Measurements from ENCODE around the gene TCN1.
"Not testable (repeated sequence)": the region's sequence is repeated elsewhere in the genome, so short reads cannot be mapped to it uniquely, and the experiment has no call there.

TCN1 gene, protein sequence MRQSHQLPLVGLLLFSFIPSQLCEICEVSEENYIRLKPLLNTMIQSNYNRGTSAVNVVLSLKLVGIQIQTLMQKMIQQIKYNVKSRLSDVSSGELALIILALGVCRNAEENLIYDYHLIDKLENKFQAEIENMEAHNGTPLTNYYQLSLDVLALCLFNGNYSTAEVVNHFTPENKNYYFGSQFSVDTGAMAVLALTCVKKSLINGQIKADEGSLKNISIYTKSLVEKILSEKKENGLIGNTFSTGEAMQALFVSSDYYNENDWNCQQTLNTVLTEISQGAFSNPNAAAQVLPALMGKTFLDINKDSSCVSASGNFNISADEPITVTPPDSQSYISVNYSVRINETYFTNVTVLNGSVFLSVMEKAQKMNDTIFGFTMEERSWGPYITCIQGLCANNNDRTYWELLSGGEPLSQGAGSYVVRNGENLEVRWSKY

DNA sequence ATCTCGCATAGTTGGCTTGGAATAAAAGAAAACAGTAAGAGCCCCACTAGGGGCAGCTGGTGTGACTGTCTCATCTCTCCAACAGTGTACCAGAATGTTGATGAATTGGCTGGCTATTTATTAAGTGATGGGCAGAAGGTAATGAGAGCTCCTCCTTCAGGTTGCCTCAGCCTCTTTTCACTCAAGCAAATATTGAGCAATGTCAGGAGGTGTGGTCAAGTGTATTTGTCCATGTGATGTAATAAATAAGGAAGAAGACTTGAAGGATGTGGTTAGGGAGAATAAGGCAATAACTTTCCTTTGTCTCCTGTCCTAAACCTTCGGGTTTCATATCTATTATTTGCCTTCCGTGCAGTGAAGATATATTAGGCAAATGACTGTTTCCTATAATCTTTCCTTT, at the start of gene TCN1:
TCN1 (minus strand) TSS at position 91 of the 400 bp plus-strand sequence; CDS start at position 74, 17 bp downstream.
- DNase-seq (ENCODE audit: low read depth, low spot score): no peak

DNA sequence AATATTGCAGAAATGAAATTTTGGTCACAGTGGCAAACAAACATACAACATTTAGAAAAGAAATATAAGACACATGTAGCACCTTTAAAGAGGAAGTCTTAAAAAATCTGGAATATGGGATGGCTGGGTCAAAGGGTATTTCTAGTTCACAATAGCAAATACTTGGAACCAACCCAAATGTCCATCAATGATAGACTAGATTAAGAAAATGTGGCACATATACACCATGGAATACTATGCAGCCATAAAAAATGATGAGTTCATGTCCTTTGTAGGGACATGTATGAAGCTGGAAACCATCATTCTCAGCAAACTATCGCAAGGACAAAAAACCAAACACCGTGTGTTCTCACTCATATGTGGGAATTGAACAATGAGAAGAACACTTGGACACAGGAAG, 37.3 kb upstream of the TCN1 start:
- not testable (repeated sequence) for DNase-seq (ENCODE audit: low read depth, low spot score)

DNA sequence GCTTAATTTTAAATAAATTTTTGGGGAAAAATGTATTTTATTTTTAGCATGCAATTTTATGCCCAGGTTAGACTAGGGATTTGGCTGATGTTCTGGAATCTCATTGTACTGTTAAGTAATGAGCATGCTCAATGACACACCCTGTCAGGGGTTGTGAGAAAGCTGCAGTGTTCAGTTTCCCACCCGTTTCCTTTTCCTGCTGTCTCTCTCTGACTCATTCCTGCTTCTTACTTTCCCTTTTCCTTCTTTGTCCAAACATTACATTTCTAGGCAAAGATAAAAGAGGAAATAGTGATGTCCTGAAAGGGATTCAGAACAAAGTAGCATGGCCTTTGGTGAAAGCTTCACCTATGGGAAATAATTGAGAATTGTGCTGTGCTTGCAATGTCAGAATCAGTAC, 35.0 kb upstream of the TCN1 start:
- DNase-seq (ENCODE audit: low read depth, low spot score): no peak

DNA sequence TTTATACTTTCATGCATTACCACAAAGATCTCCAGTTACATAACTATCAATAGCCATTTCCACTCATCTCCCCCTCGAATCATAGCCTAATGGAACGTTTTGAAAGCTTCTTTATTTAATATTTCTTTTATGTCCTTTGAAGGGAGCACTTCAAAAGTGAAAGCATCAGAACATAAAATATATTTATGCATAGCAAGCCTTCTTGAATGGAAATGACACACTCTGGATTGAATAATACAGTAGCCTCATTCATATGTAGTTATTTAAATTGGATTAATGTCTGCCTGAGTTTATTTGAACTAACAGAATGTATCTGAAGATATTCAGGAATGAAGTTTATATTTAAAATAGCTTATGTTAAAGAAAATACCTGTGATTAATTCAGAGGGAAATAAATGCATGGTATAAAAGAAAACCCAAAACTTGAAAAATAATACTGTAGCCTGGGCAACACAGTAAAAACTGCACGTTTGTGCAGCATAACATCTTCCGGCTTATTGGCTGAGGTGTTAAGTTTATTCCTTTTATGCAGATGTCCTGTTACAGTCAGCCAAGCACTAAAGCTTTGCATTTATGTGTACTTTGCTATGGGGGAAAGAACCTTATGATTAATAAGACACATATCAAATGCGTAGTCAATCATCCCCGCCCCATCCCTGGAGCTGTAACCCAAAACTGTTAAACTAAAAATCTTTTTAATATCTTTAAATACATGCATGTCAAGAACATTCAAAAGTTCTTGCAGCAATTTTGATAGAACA, 34.3 kb upstream of the TCN1 start:
- no peak for DNase-seq (ENCODE audit: low read depth, low spot score)

DNA sequence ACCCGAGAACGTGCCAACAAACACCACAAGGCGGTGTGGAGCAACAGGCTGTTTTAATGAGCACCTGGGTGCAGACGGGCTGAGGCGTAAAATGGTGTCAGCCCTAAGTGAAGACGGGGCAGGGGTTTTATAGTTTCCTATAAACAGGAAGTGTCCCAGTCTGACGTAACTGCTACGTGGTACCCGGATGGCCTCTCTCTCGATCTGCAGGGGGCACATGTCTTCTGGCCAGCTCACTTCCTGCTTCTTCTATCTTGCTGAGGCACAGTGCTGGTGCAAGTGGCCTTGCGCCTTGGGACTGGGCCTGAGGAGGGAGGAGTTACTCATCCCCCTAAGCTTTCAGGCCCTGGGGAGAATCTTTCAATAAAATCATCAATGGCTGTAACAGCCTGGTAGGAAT, 33.2 kb upstream of the TCN1 start:
- no peak for DNase-seq (ENCODE audit: low read depth, low spot score)

DNA sequence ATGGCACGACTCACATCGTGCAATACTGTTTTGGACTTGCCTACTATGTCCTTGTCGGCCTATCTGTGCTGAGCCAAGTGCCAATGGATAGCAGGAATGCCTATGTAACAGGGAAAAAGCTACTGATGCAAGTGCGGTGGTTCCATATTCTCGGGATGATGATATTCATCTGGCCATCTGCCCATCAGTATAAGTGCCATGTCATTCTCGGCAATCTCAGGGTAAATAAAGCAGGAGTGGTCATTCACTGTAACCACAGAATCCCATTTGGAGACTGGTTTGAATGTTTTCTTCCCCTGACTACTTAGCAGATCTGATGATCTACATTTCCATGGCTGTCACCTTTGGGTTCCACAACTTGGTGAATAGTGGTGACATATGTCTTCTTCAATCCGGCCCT, 32.4 kb upstream of the TCN1 start:
- no peak for DNase-seq (ENCODE audit: low read depth, low spot score)

DNA sequence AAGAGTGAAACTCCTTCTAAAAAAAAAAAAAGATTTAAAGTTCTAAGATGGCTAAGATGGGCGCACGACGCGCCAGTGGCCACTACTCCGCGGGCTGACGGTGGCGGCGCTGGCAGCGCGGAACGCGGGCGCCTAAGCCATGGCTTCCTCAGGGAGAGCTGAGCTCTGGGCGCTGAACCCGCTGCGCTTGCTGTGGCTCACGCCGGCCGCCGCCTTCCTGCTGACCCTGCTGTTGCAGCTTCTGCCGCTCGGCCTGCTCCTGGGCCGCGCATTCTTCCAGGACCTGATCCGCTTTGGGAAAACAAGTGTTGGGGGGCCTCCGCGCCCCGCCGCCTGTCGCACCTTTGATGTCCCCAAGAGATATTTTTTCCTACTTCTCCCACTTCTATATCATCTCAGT, 31.8 kb upstream of the TCN1 start:
- no peak for DNase-seq (ENCODE audit: low read depth, low spot score)

DNA sequence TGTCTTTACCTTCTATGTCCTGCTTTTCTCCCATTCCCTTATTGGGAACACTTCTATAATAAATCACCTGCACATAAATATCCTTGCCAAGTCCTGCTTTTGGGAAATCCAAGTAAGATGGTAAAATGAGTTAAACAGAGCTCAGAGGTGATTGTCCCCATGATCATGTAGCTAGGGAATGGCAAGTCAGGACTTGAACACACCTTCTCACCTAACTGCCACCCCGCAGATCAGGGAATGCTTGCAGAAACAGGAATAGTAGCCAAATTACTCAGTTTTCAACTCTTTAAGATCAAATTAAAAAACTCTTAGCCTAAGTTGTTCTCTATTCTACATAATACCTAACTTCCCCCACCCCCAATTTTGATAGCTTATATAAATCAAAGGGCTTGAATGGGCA, 28.3 kb upstream of the TCN1 start:
- no peak for DNase-seq (ENCODE audit: low read depth, low spot score)

DNA sequence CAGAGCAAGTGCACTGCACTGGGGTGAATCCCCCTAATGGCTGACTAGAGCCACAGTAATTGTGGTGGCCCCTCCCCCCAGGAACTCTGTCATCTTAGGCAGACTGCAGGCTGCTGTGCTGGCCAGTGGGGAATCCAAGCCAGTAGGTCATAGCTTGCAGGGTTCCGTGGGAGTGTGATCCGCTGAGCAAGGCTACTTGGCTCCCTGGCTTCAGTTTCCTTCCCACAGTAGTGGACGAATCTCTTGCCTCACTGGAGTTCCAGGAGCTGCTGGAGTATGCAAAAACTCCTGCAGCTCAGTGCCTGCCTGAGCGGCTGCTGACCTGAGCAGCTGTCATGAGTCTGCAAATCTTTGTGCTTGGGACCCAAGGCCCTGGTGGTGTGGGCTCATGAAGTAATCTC, 25.5 kb upstream of the TCN1 start:
- DNase-seq (ENCODE audit: low read depth, low spot score): no peak

DNA sequence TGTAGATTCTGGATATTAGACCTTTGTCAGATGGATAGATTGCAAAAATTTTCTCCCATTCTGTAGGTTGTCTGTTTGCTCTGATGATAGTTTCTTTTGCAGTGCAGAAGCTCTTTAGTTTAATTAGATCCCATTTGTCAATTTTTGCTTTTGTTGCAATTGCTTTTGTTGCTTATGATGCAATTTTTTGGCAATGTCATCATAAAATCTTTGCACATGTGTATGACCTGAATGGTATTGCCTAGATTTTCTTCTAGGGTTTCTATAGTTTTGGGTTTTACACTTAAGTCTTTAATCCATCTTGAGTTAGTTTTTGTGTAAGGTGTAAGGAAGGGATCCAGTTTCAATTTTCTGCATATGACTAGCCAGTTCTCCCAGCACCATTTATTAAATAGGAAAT, 20.9 kb upstream of the TCN1 start:
- DNase-seq (ENCODE audit: low read depth, low spot score): not testable (repeated sequence)

DNA sequence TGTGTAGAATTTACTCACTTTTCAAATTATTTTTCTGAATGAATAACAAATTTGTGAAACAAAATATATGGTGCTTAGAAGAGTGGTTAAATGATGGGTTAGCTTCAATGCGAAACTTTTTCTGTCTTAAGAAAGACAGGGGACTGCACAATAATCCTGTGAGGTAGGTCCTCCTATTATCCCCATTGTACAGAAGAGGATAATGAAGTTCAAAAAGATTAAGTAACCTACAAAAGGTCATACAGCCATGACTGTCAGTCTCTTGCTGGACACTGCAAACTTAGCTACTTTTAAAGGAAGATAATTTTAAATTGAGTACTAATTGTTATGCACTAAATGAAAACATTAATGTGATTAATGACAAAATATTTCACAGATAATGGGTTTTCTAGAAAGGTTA, 17.3 kb upstream of the TCN1 start:
- no peak for DNase-seq (ENCODE audit: low read depth, low spot score)

DNA sequence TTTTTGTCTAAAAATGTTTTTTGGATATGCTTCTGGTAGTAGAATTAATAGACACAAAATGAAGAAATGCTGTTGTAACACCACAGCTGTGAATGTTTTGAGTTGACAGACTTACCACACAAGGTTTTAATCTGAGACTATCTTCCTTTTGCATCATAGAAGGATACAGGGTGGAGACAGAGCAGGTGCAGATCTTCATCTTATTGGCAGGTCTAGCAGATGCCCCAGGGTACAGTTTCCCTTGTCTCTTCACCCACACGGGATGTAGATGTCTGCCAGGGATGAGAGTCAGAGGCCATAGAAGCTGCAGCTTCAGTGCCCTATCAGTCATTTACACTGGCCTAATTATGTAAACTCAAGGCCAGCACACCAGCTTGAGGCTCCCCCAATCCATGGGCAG, 13.3 kb upstream of the TCN1 start:
- no peak for DNase-seq (ENCODE audit: low read depth, low spot score)

DNA sequence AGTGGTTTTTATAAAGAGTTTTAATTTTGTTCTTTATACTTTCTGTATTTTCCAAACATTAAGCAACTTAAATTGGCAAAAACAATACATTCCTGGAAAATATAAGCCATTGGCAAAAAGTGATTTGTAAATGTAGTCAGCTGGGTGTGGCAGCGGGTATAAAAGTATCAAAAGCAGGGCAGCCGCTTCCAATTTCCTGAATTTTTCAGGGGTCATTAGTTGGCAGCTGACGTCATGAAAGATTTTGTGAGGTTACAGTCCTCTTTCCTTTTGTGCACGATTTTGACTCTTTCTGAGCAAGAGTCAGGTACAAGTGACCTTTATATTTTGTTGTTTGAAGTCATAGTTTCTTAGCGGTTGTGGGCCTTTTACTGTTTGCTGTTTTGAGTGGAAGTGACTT, 12.3 kb upstream of the TCN1 start, which contains the start of gene OOSP3:
OOSP3 (plus strand) TSS at position 208 of the 400 bp plus-strand sequence; CDS start at position 235, 27 bp downstream.
- DNase-seq (ENCODE audit: low read depth, low spot score): no peak

DNA sequence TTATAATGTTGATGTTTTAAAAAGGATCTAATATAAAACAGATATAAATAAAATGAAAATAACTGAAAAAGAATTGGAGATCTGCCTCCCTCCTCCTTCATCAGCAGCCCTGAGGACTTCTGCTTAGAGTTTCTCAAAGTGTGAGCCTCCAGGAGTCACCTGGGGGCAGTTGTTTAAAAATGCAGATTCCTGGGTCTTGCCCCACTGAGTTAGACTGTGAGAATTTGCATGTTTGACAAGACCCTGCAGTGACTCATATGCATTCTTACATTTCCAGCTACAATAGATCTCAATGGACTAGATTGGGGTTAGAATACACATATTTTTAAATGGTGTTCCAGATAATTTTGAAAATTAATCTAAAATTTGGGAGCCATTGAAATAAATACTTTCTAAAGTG, 11.5 kb upstream of the TCN1 start:
- no peak for DNase-seq (ENCODE audit: low read depth, low spot score)

DNA sequence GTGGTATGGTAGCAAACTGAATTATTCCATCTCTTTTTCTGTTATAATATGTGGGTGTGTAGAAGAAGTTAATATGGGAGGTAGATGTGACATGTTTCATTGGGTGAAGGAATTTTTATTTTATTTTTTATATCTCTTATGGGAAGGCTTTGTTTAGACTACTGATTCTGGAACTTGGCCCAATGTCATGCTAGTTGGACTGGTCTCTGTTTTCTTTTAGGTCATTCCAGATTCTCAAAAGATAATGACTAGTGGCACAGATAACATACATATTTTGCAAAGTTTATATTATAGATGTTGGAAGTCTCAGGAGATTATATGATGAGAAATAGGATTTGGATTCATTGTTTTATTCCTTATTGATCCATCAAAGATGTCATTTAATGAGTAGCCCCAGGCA, 11.0 kb upstream of the TCN1 start:
- DNase-seq (ENCODE audit: low read depth, low spot score): no peak

DNA sequence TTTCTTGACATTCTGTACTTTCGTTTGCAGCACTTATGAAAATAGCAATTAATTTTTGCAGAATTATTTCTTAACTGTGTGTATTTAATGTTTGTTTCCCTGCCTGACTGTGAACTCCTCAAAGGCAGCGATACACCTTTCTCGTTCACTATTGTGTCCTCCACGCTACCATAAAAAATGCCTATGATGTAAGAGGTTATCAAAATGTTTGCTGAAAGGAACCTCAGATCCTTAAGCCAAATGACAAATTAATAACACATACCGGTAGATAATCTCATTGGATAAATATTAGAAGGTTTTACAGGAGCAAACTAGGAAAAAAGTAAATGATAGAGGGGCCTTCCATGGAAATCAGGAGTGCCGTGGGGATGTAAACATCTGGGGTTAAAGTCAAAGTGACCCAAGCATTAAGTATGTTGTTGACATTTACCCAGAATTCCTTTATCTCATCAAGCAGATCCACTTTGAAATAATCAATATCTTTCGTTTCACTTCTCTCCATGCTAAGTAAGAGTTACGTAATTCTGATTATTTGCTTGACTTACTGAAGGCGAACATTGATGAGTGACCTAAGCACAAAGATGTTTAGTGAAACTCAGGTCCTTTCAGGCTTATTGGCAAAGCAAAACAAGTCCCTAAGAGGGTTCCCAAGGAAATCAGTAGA, 9.7 kb upstream of the TCN1 start:
- DNase-seq (ENCODE audit: low read depth, low spot score): no peak

DNA sequence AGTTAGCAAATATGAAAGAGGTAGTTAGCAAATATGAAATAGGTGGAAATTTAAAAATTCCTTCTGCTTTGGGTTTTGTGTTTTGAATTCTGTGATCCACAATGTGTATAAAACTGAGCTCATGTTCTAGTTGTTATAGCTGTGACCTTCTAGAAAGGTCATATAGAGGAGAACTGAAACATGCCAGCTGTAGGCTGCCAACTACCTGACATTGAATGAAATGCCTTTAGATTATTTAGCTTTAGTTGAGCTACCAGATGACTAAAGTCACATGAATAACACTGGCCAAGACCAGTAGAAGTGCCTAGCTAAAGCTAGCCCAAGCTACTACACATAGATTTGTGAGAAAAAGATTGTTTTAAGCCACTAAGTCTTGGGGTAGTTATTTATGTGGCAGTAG, 5.8 kb upstream of the TCN1 start:
- no peak for DNase-seq (ENCODE audit: low read depth, low spot score)

DNA sequence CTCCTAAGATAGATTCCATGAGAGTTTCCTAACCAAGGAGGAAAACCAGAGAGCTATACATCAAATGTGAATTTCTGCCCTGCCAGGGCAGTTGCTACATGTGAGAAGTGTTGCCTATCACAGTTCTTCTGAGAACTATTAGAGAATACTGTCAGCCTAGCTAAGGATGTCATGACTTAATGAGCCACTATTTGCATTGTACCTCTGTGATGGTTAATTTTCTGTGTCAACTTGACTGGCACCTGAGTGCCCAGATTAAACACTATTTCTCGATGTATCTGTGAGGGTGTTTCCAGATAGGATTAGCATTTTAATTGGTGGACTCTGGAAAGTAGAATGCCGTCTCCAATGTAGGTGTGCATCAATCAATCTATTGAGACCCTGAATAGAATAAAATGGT, 1.7 kb upstream of the TCN1 start:
- no peak for DNase-seq (ENCODE audit: low read depth, low spot score)

DNA sequence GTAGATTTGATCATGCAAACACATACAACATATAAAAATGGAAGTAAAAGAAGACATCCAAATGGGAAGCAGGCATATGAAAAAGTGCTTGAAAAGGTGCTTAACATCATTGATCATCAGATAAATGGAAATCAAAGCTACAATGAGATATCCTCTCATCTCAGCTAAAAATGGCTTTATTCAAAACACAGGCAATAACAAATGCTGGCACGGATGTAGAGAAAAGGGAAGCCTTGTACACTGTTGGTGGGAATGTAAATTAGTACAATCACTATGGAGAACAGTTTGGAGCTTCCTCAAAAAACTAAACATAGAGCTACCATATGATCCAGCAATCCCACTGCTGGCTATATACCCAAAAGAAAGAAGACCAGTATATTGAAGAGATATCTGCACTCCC, 549 bp upstream of the TCN1 start:
- no peak for DNase-seq (ENCODE audit: low read depth, low spot score)

DNA sequence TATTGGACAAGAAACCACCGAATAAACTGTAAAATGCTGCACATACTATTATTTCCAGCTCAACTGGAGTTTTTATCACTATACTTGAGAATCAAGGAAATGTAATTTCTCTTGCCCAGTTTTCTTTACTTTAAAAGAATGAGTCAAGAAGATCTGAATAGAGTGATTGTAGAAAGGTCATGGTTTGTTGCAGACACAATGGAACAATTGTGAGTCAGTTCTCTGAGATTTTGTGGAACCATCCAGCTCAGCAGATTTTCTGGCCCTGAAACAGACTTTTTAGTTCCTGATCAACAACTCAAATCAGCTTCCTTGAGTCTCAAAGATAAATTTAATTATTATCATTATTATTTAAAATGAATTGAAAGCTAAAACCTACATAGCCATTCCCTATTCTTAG, 1.3 kb downstream of the TCN1 start:
- DNase-seq (ENCODE audit: low read depth, low spot score): no peak

DNA sequence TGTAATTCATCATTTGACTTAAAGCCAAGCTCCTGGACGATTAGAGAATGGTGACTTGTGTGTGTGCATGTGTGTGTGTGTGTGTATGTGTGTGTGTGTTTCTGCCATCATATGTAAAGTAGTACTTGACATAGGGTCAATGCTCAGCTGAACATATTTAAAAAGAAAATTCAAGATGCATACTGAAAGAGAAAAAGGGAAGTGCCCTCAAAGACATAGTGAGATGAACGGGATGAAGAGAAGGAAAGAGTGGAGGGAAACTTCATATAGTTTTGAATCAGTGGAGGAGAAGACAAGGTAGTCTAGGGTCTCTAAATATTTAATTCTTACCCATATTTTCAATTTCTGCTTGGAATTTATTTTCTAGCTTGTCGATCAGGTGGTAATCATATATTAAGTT, 4.0 kb downstream of the TCN1 start:
- DNase-seq (ENCODE audit: low read depth, low spot score): no peak

DNA sequence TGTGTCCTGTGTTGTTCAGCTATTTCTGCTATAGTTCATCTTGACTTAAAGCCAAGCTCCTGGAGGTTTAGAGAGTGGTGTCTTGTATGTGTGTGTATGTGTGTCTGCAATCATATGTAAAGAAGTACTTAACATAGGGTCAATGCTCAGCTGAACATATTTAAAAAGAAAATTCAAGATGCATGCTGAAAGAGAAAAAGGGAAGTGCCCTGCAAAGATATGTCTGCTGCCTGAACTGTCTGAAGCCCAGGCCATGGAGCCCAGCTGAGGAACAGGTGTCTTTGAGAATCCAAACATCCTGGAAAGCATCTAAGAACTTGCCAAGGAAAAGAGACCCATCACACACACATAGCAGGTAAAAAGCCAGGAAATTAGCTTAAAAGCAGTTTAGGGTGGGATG, 6.6 kb downstream of the TCN1 start:
- no peak for DNase-seq (ENCODE audit: low read depth, low spot score)
